22Rv1 (cell line): Measurements from ENCODE around the gene TULP1.

ENCODE experiments used
- CTCF ChIP-seq: fragments of 450-650 bp; IDR thresholded peaks from 2 replicates; pipeline ENCODE4 v1.5.1; 2017; ENCODE audit warnings: mild to moderate bottlenecking
- ZFX ChIP-seq: fragments of 450-650 bp; IDR thresholded peaks from 2 replicates; pipeline ENCODE4 v1.6.1; 2017; ENCODE audit warnings: antibody characterized with exemption, borderline replicate concordance

- TF ChIP-seq CTCF, result no peak
- TF ChIP-seq ZFX, result no peak
These were observed 35.0 kb downstream of the TULP1 start for GRCh38 chr6:35477551-35478179.
